Activated CD4-positive, alpha-beta T cell treated with anti-CD3 and anti-CD28 coated beads, Interleukin-2, amount 10 ng/mL, durations not matched to agents 7 days and 5 days (primary cell): ENCODE measurements around the gene VIPR2. TPM values are rescaled to one million over a fixed set of nuclear protein-coding genes. Genes with fewer than 3 reads are reported as not detected.

ENCODE experiments used
- CTCF ChIA-PET: fragments of 350-600 bp; sonication (Branson Sonifier 250); formaldehyde crosslinking; loops from one replicate; lab custom pipeline; 2021; ENCODE audit warnings: antibody characterized with exemption; lab: Charles Lee
- POLR2A ChIA-PET: fragments of 350-600 bp; sonication (Branson Sonifier 250); formaldehyde crosslinking; loops from one replicate; lab custom pipeline; 2021; ENCODE audit warnings: antibody characterized with exemption; lab: Charles Lee
- DNase-seq: peaks from one replicate; pipeline ENCODE4 v3.0.0-alpha.2; 2020
- H3K27ac Mint-ChIP-seq: one replicate; pipeline ENCODE4 v1.8.0; 2021; ENCODE audit warnings: mild to moderate bottlenecking, moderate library complexity, mixed read lengths
- H3K27me3 Mint-ChIP-seq: one replicate; pipeline ENCODE4 v1.8.0; 2021; ENCODE audit warnings: mixed read lengths
- H3K36me3 Mint-ChIP-seq: one replicate; pipeline ENCODE4 v1.8.0; 2021; ENCODE audit warnings: low read depth, mixed read lengths
- H3K4me1 Mint-ChIP-seq: one replicate; pipeline ENCODE4 v1.8.0; 2021; ENCODE audit warnings: mixed read lengths
- H3K4me3 Mint-ChIP-seq: one replicate; pipeline ENCODE4 v1.8.0; 2021; ENCODE audit warnings: mild to moderate bottlenecking, moderate library complexity, mixed read lengths
- H3K9me3 Mint-ChIP-seq: one replicate; pipeline ENCODE4 v1.8.0; 2021; ENCODE audit warnings: mixed read lengths
- total RNA-seq, 2 experiments: library from RNA; stranded (reverse); gene quantifications; one replicate each; pipeline ENCODE4 v1.2.3, GENCODE V29; 2021

The VIPR2 gene
- total RNA-seq, 2 experiments from 2014 or later: not detected

DNA sequence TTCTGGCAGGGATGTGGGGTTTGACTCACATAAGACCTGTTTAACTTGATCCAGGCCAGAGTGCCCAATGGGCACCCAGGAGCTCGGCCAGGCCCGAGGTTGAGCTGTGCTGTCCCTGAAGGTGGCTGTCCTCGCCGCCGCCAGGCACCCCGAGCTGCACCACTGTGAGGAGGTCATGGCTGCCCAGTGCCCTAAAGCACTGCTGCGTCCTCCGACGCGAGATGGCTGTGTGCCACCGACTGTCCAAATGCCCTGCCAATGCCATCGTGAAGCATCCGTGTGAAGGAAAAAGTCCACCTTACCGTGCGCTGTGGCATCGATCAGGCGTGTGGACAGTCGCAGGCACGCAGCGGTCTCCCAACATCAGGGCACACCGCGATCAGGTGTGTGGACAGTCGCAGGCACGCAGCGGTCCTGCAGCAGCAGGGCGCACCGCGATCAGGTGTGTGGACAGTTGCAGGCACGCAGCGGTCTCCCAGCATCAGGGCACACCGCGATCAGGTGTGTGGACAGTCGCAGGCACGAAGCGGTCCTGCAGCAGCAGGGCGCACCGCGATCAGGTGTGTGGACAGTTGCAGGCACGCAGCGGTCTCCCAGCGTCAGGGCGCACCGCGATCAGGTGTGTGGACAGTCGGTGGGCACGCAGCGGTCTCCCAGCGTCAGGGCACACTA is 120.3 kb downstream of the VIPR2 start:
- Mint-ChIP-seq H3K4me3 (no peak overlapping the region), H3K36me3 (no peaks in the 10 kb centered on the region), H3K27me3 (no peaks in the 10 kb centered on the region), H3K27ac (no peak overlapping the region), H3K4me1 (peaks cover 6% of the 10 kb centered on the region), H3K9me3 (peaks cover 4% of the 10 kb centered on the region)
- no peak for DNase-seq
- ChIA-PET CTCF (no interaction called here), POLR2A (no interaction called here)

GRCh38 chr7:159023746-159024145 is 120.9 kb downstream of the VIPR2 start:
- Mint-ChIP-seq H3K9me3 (peaks cover 4% of the 10 kb centered on the region), H3K4me1 (peaks cover 6% of the 10 kb centered on the region), H3K4me3 (no peak overlapping the region), H3K27me3 (no peaks in the 10 kb centered on the region), H3K36me3 (no peaks in the 10 kb centered on the region), H3K27ac (no peak overlapping the region)
- DNase-seq: no peak
- CTCF ChIA-PET: no interaction called here
- POLR2A ChIA-PET: no interaction called here

GRCh38 chr7:159023206-159023605 is 121.5 kb downstream of the VIPR2 start:
- no peak overlapping the region for H3K27ac Mint-ChIP-seq
- H3K27me3 Mint-ChIP-seq: no peaks in the 10 kb centered on the region
- ChIA-PET POLR2A (no interaction called here), CTCF (no interaction called here)
- no peak for DNase-seq
- H3K4me3 Mint-ChIP-seq: no peak overlapping the region
- peaks cover 4% of the 10 kb centered on the region for H3K9me3 Mint-ChIP-seq
- no peaks in the 10 kb centered on the region for H3K36me3 Mint-ChIP-seq
- H3K4me1 Mint-ChIP-seq: peaks cover 6% of the 10 kb centered on the region

DNA sequence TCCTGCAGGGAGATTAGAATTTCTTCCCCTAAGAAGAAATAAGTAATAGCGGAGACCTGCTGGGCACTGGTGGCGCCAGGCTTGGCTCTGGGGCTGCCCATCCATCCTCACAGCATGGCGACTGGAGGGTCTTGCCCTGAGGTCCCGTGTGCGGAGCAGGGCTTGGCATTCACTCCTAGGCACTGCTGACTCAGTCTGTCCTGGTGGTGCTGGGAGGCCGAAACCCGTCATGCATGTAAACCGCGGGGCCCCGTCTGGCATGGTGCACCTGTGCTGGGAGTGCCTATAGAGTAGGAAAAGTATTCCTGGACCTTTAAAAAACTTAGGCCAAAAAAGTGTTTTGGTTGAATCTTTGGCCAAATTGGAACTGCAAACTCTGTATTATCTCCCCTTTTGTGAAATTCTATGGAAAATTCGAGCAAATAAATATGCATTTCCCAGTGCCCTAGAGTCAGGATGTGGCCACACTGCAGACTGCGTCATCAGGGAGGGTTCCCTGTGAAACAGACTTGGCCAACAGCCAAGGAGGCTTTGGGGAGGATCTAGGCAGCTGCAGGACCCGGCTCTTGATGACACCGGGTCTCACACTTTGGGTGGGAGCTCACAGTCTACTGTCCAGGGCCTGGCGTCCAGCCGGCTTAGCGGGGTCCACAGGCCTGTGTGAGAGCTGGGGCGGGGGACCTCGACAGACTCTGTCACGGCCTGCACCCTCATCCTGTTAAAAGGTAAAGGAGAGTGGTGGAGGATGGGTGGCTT is 122.3 kb downstream of the VIPR2 start:
- Mint-ChIP-seq H3K36me3 (no peaks in the 10 kb centered on the region), H3K4me1 (peaks cover 9% of the 10 kb centered on the region), H3K4me3 (no peak overlapping the region), H3K27ac (no peak overlapping the region), H3K9me3 (peaks cover 4% of the 10 kb centered on the region), H3K27me3 (no peaks in the 10 kb centered on the region)
- DNase-seq: no peak
- POLR2A ChIA-PET: no interaction called here
- CTCF ChIA-PET: no interaction called here

- Mint-ChIP-seq H3K36me3 (no peaks in the 10 kb centered on the region), H3K9me3 (peaks cover 4% of the 10 kb centered on the region), H3K4me1 (peaks cover 2% of the 10 kb centered on the region), H3K4me3 (no peak overlapping the region), H3K27me3 (no peaks in the 10 kb centered on the region), H3K27ac (no peak overlapping the region)
- ChIA-PET CTCF (no interaction called here), POLR2A (interaction anchor here (0.6 kb wide), 1 partner anchor 116 kb away, joined by 3 read pairs; no protein-coding TSS in a partner anchor)
- DNase-seq: no peak
Observed at GRCh38 chr7:159020987-159021386, 123.7 kb downstream of the VIPR2 start.

- no peaks in the 10 kb centered on the region for H3K36me3 Mint-ChIP-seq
- POLR2A ChIA-PET: no interaction called here
- no peak for DNase-seq
- H3K9me3 Mint-ChIP-seq: peaks cover 4% of the 10 kb centered on the region
- no peak overlapping the region for H3K4me3 Mint-ChIP-seq
- no peak overlapping the region for H3K27ac Mint-ChIP-seq
- peaks cover 2% of the 10 kb centered on the region for H3K4me1 Mint-ChIP-seq
- H3K27me3 Mint-ChIP-seq: no peaks in the 10 kb centered on the region
- CTCF ChIA-PET: no interaction called here
Observed at GRCh38 chr7:159019111-159019510, 125.6 kb downstream of the VIPR2 start.

- H3K4me3 Mint-ChIP-seq: no peak overlapping the region
- peaks cover 2% of the 10 kb centered on the region for H3K4me1 Mint-ChIP-seq
- ChIA-PET POLR2A (no interaction called here), CTCF (no interaction called here)
- no peaks in the 10 kb centered on the region for H3K27me3 Mint-ChIP-seq
- peaks cover 4% of the 10 kb centered on the region for H3K9me3 Mint-ChIP-seq
- H3K36me3 Mint-ChIP-seq: no peaks in the 10 kb centered on the region
- no peak for DNase-seq
- no peak overlapping the region for H3K27ac Mint-ChIP-seq
Observed at GRCh38 chr7:159017741-159018140, 126.9 kb downstream of the VIPR2 start.

GRCh38 chr7:159017210-159017609 is 127.5 kb downstream of the VIPR2 start:
- peaks cover 4% of the 10 kb centered on the region for H3K9me3 Mint-ChIP-seq
- no peak for DNase-seq
- H3K36me3 Mint-ChIP-seq: no peaks in the 10 kb centered on the region
- H3K4me1 Mint-ChIP-seq: peaks cover 2% of the 10 kb centered on the region
- POLR2A ChIA-PET: no interaction called here
- H3K27me3 Mint-ChIP-seq: no peaks in the 10 kb centered on the region
- CTCF ChIA-PET: no interaction called here
- no peak overlapping the region for H3K27ac Mint-ChIP-seq
- H3K4me3 Mint-ChIP-seq: no peak overlapping the region

- no peak for DNase-seq
- H3K4me1 Mint-ChIP-seq: peaks cover 2% of the 10 kb centered on the region
- H3K36me3 Mint-ChIP-seq: no peaks in the 10 kb centered on the region
- ChIA-PET POLR2A (no interaction called here), CTCF (no interaction called here)
- H3K9me3 Mint-ChIP-seq: peaks cover 4% of the 10 kb centered on the region
- H3K4me3 Mint-ChIP-seq: no peak overlapping the region
- no peaks in the 10 kb centered on the region for H3K27me3 Mint-ChIP-seq
- no peak overlapping the region for H3K27ac Mint-ChIP-seq
Observed at GRCh38 chr7:159016591-159016990, 128.1 kb downstream of the VIPR2 start.

DNA sequence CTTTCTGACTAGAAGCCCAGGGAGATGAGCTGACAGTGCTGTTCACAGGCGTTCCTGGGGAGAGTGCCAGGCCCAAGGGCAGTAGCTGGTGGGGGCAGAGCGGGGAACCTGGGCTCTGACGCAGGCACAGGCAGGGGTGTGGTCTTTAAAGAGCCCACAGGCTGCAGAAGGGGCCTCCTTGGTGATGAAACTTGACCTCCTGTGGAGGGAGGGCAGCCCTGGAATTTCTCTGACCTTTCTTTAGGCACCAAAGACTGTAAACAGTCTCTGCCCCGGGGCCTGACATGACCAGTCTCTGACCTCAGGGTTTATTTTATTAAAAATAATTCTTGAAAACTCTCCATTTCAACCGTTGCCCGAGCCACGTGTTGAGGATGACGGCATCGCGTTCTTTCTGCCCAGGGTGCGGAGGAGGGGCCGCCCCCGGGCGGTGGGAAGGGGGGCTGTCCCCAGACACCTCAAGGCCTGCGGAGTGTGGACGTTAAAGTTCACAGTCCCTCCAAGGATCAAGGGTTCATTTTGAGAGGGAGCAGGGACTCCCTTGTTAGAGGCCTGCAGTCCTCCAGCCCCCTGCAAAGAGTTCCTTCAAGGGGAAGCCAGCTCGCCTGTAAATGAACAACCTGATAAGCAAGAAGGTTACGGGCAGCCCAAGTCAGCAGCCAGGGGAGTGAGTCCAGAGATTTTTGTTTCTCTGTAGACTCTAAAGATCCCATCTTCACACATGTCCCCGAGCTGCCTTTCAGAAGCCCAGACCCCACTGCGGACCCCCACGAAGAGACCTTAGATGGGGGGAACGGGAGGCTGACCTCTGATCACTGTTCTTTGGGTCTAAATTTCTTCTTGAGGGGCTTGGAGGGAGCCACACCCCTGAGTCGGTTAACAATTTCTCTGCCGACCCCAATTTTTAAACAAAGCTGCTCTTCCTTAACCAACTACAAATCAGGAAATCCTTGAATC is 128.9 kb downstream of the VIPR2 start:
- no peak for DNase-seq

GRCh38 chr7:159015081-159015453 is 129.6 kb downstream of the VIPR2 start:
- ChIA-PET POLR2A (no interaction called here), CTCF (no interaction called here)
- Mint-ChIP-seq H3K36me3 (no peaks in the 10 kb centered on the region), H3K9me3 (peaks cover under 1% of the 10 kb centered on the region), H3K27ac (no peak overlapping the region), H3K27me3 (no peaks in the 10 kb centered on the region), H3K4me1 (peaks cover 2% of the 10 kb centered on the region), H3K4me3 (no peak overlapping the region)
- no peak for DNase-seq

More for the DNA sequence above, 128.9 kb downstream of the VIPR2 start:
- POLR2A ChIA-PET: no interaction called here
- Mint-ChIP-seq H3K27me3 (no peaks in the 10 kb centered on the region), H3K4me3 (no peak overlapping the region), H3K4me1 (peaks cover 2% of the 10 kb centered on the region), H3K36me3 (no peaks in the 10 kb centered on the region), H3K9me3 (peaks cover 4% of the 10 kb centered on the region), H3K27ac (no peak overlapping the region)
- CTCF ChIA-PET: no interaction called here

DNA sequence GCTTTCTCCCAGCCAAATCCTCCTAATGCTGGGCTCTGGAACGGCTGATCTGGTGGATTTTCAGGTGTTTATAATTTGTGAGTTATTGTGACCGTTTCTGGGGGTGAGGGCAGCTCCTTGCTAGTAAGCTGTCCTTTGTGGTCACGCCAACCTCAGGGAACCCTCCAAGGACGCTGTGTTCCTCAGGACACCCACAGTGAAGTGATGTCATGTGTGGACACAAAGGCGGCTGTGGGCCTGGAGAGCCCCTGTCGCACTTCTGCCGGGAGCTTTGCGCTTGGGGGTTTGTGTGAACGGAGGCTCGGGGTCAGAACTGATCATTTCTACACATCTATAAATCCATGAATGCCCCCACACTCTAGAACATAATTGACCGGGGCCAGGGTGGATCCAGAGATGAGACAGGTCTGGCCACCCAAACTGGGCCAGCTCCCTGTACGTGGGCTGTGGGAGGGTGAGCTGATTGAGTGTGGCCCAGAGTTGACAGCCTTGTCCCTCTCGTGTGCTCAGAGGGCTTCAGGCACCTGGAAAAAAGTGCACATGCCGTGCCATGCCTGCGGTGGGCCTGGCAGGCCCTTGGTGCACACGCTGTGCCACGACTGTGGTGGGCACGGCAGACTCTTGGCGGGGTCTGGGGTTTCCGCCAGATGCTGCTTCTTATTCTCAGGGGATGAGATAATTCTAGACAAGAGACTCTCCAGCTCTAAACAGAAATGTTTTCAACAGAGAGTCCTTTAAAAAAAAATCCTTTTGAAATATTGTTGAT is 130.2 kb downstream of the VIPR2 start:
- Mint-ChIP-seq H3K36me3 (no peaks in the 10 kb centered on the region), H3K27ac (no peak overlapping the region), H3K4me3 (no peak overlapping the region), H3K27me3 (no peaks in the 10 kb centered on the region), H3K4me1 (peaks cover 2% of the 10 kb centered on the region), H3K9me3 (no peaks in the 10 kb centered on the region)
- ChIA-PET CTCF (interaction anchor here (0.9 kb wide), 1 partner anchor 37 kb away, joined by 4 read pairs; no protein-coding TSS in a partner anchor), POLR2A (interaction anchor here (0.6 kb wide), 1 partner anchor 149 kb away, joined by 3 read pairs; no protein-coding TSS in a partner anchor)
- DNase-seq: no peak
